CD8-positive, alpha-beta memory T cell (primary cell): ENCODE measurements around the gene POPDC2. TPM values are rescaled to one million over a fixed set of nuclear protein-coding genes. Genes with fewer than 3 reads are reported as not detected.
"Not testable (repeated sequence)": the region's sequence is repeated elsewhere in the genome, so short reads cannot be mapped to it uniquely, and the experiment has no call there.

Experiments used
- CTCF ChIA-PET: fragments of 350-600 bp; sonication (Branson Sonifier 250); formaldehyde crosslinking; loops from one replicate; lab custom pipeline; 2021; ENCODE audit warnings: antibody characterized with exemption; lab: Charles Lee
- POLR2A ChIA-PET: fragments of 350-600 bp; sonication (Branson Sonifier 250); formaldehyde crosslinking; loops from one replicate; lab custom pipeline; 2021; ENCODE audit warnings: antibody characterized with exemption; lab: Charles Lee
- DNase-seq, 5 donors: peaks; one replicate each; pipeline versions ENCODE4 v3.0.0 to v3.0.0-alpha.2; 2020 to 2022; ENCODE audit warnings: mixed read lengths in 1 of 5
- H3K27ac ChIP-seq: one replicate; pipeline ENCODE4 v1.7.0; 2013; ENCODE audit warnings: low read depth, mild to moderate bottlenecking, low read length, moderate library complexity
- H3K27me3 ChIP-seq: 2 replicates; pipeline ENCODE4 v1.7.0; 2013; ENCODE audit warnings: low read length, mild to moderate bottlenecking; ENCODE audit not compliant: insufficient read depth, poor library complexity, severe bottlenecking
- H3K36me3 ChIP-seq: 2 replicates; pipeline ENCODE4 v1.7.0; 2013; ENCODE audit warnings: mild to moderate bottlenecking, low read length, moderate library complexity; ENCODE audit not compliant: insufficient read depth
- H3K4me1 ChIP-seq: 2 replicates; pipeline ENCODE4 v1.7.0; 2013; ENCODE audit warnings: mild to moderate bottlenecking, low read length, moderate library complexity; ENCODE audit not compliant: insufficient read depth
- H3K4me3 ChIP-seq: 2 replicates; pipeline ENCODE4 v1.7.0; 2013; ENCODE audit warnings: mild to moderate bottlenecking, low read length
- H3K9me3 ChIP-seq: 2 replicates; pipeline ENCODE4 v1.7.0; 2013; ENCODE audit warnings: mild to moderate bottlenecking, low read length
- H3K27ac Mint-ChIP-seq, 8 donors: one replicate each; pipeline ENCODE4 v1.8.0; 2020 to 2021; ENCODE audit warnings: mixed read lengths in 8 of 8, mild to moderate bottlenecking in 6 of 8, inconsistent platforms in 3 of 8, moderate library complexity in 3 of 8
- H3K27me3 Mint-ChIP-seq, 2 donors: one replicate each; pipeline ENCODE4 v1.8.0; 2020 to 2021; ENCODE audit warnings: mixed read lengths in 2 of 2, mild to moderate bottlenecking in 1 of 2, moderate library complexity in 1 of 2
- H3K36me3 Mint-ChIP-seq, 3 donors: one replicate each; pipeline ENCODE4 v1.8.0; 2020 to 2021; ENCODE audit warnings: mixed read lengths in 3 of 3, inconsistent platforms in 1 of 3, mild to moderate bottlenecking in 1 of 3
- H3K4me1 Mint-ChIP-seq, 3 donors: one replicate each; pipeline ENCODE4 v1.8.0; 2020 to 2021; ENCODE audit warnings: mixed read lengths in 3 of 3, inconsistent platforms in 1 of 3, mild to moderate bottlenecking in 1 of 3
- H3K4me3 Mint-ChIP-seq, 7 donors: one replicate each; pipeline ENCODE4 v1.8.0; 2020 to 2021; ENCODE audit warnings: mixed read lengths in 7 of 7, mild to moderate bottlenecking in 6 of 7, moderate library complexity in 4 of 7, inconsistent platforms in 2 of 7
- H3K9me3 Mint-ChIP-seq, 5 donors: one replicate each; pipeline ENCODE4 v1.8.0; 2020 to 2022; ENCODE audit warnings: mixed read lengths in 5 of 5, mild to moderate bottlenecking in 3 of 5, moderate library complexity in 2 of 5, inconsistent platforms in 1 of 5
- polyA plus RNA-seq: library from polyadenylated mRNA; unstranded; fragments of 300-500 nt; fragmentation: Illumina TruSeq; gene quantifications from one replicate; pipeline ENCODE4 v1.2.3, GENCODE V29; 2021
- total RNA-seq, 2 experiments: library from RNA; stranded (reverse); gene quantifications; one replicate each; pipeline ENCODE4 v1.2.3, GENCODE V29; 2021

The POPDC2 gene
- total and polyA plus RNA-seq, 3 experiments from 2014 or later: 2.0 to 3.2 (median 2.2) TPM

GRCh38 chr3:119598410-119599098 is 61.8 kb downstream of the POPDC2 start:
- no peak overlapping the region for H3K4me3 Mint-ChIP-seq
- Histone ChIP-seq H3K9me3 (no peaks in the 10 kb centered on the region), H3K27me3 (no peaks in the 10 kb centered on the region), H3K4me1 (no peaks in the 10 kb centered on the region), H3K36me3 (no peaks in the 10 kb centered on the region), H3K4me3 (no peak overlapping the region), H3K27ac (no peak overlapping the region)
- CTCF ChIA-PET: no interaction called here
- H3K27ac Mint-ChIP-seq: peak overlapping the region in 1 of 8 donors; percentile 29
- H3K4me1 Mint-ChIP-seq: no peaks in the 10 kb centered on the region
- H3K9me3 Mint-ChIP-seq: no peaks in the 10 kb centered on the region
- peaks cover 0 to 4% of the 10 kb centered on the region in 2 donors for H3K27me3 Mint-ChIP-seq
- H3K36me3 Mint-ChIP-seq: peaks cover 0 to 2% (median 0%) of the 10 kb centered on the region in 3 donors
- POLR2A ChIA-PET: no interaction called here
- DNase-seq: no peak

GRCh38 chr3:119597548-119598288 is 62.7 kb downstream of the POPDC2 start, which contains the start of gene PLA1A:
Gene PLA1A (plus strand): TSS chr3:119597885. CDS start chr3:119597914, 29 bp downstream.
- Histone ChIP-seq H3K27ac (no peak within 1 kb of the TSS), H3K36me3 (no peaks in the 10 kb centered on the region), H3K27me3 (no peaks in the 10 kb centered on the region), H3K4me1 (no peaks in the 10 kb centered on the region), H3K9me3 (no peaks in the 10 kb centered on the region), H3K4me3 (no peak within 1 kb of the TSS)
- no peaks in the 10 kb centered on the region for H3K36me3 Mint-ChIP-seq
- no peaks in the 10 kb centered on the region for H3K9me3 Mint-ChIP-seq
- H3K4me3 Mint-ChIP-seq: no peak within 1 kb of the TSS
- DNase-seq: no peak
- H3K27me3 Mint-ChIP-seq: peaks cover 0 to 4% of the 10 kb centered on the region in 2 donors
- ChIA-PET CTCF (no interaction called here), POLR2A (no interaction called here)
- no peaks in the 10 kb centered on the region for H3K4me1 Mint-ChIP-seq
- H3K27ac Mint-ChIP-seq: peak within 1 kb of the TSS in 1 of 8 donors; percentile 52

- Histone ChIP-seq H3K36me3 (no peaks in the 10 kb centered on the region), H3K4me1 (no peaks in the 10 kb centered on the region), H3K27me3 (no peaks in the 10 kb centered on the region), H3K4me3 (no peak overlapping the region), H3K27ac (no peak overlapping the region), H3K9me3 (no peaks in the 10 kb centered on the region)
- DNase-seq: no peak
- Mint-ChIP-seq H3K9me3 (no peaks in the 10 kb centered on the region), H3K27me3 (peaks cover 5 to 6% of the 10 kb centered on the region in 2 donors), H3K36me3 (no peaks in the 10 kb centered on the region), H3K4me1 (no peaks in the 10 kb centered on the region), H3K27ac (peak overlapping the region in 1 of 8 donors; percentile 94), H3K4me3 (no peak overlapping the region)
- POLR2A ChIA-PET: no interaction called here
- CTCF ChIA-PET: no interaction called here
Observed at GRCh38 chr3:119596398-119596797, 64.0 kb downstream of the POPDC2 start.

DNA sequence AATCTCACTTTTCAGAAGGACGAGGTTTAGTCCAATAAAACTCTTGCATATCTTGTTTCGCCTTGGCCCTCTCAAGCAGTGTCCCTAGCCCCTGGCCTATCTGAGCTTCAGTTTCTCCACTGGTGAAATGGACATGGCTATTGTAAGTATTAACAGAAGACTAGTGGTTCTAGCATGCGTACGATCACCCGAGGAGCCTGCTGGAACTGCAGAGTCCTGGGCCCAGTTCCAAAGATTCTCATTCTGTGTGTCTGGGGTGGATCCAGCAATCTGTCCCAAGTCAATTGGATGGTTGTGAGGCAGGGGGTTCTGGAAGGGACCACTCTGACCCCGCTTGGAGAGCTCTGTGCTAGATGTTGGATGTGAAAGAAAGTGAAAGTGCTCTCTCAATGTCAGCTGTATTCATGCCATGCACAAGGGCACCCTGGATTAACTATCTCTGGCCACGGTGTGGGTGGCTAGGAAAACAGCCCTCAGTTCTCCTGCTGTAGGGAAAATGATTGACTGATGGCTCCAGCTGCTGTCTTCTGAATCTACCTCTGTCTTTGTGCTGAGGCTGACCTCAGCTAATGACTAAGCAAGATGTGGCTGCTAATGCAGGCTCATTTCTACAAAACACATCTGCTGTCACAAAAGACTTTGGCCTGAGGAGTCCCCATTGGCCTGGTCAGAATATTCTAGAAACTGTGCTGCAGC is 64.6 kb downstream of the POPDC2 start:
- no peaks in the 10 kb centered on the region for H3K4me1 Mint-ChIP-seq
- H3K4me1 ChIP-seq: no peaks in the 10 kb centered on the region
- no peak overlapping the region for H3K27ac Mint-ChIP-seq
- no peaks in the 10 kb centered on the region for H3K27me3 ChIP-seq
- no peaks in the 10 kb centered on the region for H3K36me3 Mint-ChIP-seq
- H3K9me3 ChIP-seq: no peaks in the 10 kb centered on the region
- peaks cover 6 to 7% of the 10 kb centered on the region in 2 donors for H3K27me3 Mint-ChIP-seq
- CTCF ChIA-PET: no interaction called here
- no peaks in the 10 kb centered on the region for H3K9me3 Mint-ChIP-seq
- H3K36me3 ChIP-seq: no peaks in the 10 kb centered on the region
- POLR2A ChIA-PET: no interaction called here
- no peak overlapping the region for H3K27ac ChIP-seq
- H3K4me3 ChIP-seq: no peak overlapping the region
- DNase-seq: no peak
- no peak overlapping the region for H3K4me3 Mint-ChIP-seq

GRCh38 chr3:119594929-119595328 is 65.5 kb downstream of the POPDC2 start:
- peaks cover 6 to 13% of the 10 kb centered on the region in 2 donors for H3K27me3 Mint-ChIP-seq
- CTCF ChIA-PET, H3K4me1 Mint-ChIP-seq, H3K9me3 Mint-ChIP-seq, H3K9me3 ChIP-seq, POLR2A ChIA-PET, H3K36me3 ChIP-seq, H3K36me3 Mint-ChIP-seq, H3K4me3 ChIP-seq, H3K27ac ChIP-seq, H3K4me3 Mint-ChIP-seq, DNase-seq, H3K4me1 ChIP-seq, H3K27ac Mint-ChIP-seq, H3K27me3 ChIP-seq: not testable (repeated sequence)

DNA sequence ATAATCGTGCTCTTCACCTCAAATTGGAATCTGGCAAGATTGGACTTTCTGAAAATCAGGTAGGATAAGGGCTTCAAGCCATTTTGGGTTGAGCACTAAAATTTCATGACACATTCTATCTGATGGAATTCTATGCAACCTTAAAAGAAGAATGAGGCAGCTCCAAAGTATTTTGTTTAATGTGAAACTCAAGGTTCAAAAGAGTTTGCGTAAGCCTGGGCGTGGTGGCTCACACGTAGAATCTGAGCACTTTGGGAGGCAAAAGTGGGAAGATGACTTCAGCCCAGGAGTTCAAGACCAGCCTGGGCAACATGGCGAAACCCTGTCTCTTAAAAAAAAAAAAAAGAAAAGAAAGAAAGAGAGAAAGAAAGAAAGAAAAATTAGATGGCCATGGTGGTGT is 66.3 kb downstream of the POPDC2 start:
- peaks cover 6 to 10% of the 10 kb centered on the region in 2 donors for H3K27me3 Mint-ChIP-seq
- Histone ChIP-seq H3K4me3 (no peak overlapping the region), H3K36me3 (no peaks in the 10 kb centered on the region), H3K9me3 (no peaks in the 10 kb centered on the region), H3K4me1 (no peaks in the 10 kb centered on the region), H3K27me3 (no peaks in the 10 kb centered on the region), H3K27ac (no peak overlapping the region)
- no peaks in the 10 kb centered on the region for H3K9me3 Mint-ChIP-seq
- H3K27ac Mint-ChIP-seq: no peak overlapping the region
- DNase-seq: no peak
- CTCF ChIA-PET: no interaction called here
- POLR2A ChIA-PET: no interaction called here
- H3K4me3 Mint-ChIP-seq: no peak overlapping the region
- H3K4me1 Mint-ChIP-seq: no peaks in the 10 kb centered on the region
- no peaks in the 10 kb centered on the region for H3K36me3 Mint-ChIP-seq

GRCh38 chr3:119592861-119593260 is 67.5 kb downstream of the POPDC2 start:
- H3K4me1 Mint-ChIP-seq: no peaks in the 10 kb centered on the region
- no peak for DNase-seq
- no peaks in the 10 kb centered on the region for H3K36me3 ChIP-seq
- no peaks in the 10 kb centered on the region for H3K4me1 ChIP-seq
- no peak overlapping the region for H3K4me3 ChIP-seq
- peaks cover 6 to 16% of the 10 kb centered on the region in 2 donors for H3K27me3 Mint-ChIP-seq
- no peak overlapping the region for H3K4me3 Mint-ChIP-seq
- POLR2A ChIA-PET: no interaction called here
- no peak overlapping the region for H3K27ac ChIP-seq
- no peaks in the 10 kb centered on the region for H3K9me3 ChIP-seq
- peaks cover 0 to 1% (median 0%) of the 10 kb centered on the region in 3 donors for H3K36me3 Mint-ChIP-seq
- no peaks in the 10 kb centered on the region for H3K9me3 Mint-ChIP-seq
- CTCF ChIA-PET: no interaction called here
- H3K27ac Mint-ChIP-seq: no peak overlapping the region
- no peaks in the 10 kb centered on the region for H3K27me3 ChIP-seq
